HCT116 (cell line): ENCODE results near the gene RNF10. TPM values are rescaled to one million over a fixed set of nuclear protein-coding genes. Genes with fewer than 3 reads are reported as not detected.

Source experiments
- ATAC-seq: fragments of 200-7000 bp; cut with Tn5 transposase; 2 replicates; pipeline ENCODE4 v1.9.1; 2020; ENCODE audit warnings: mild to moderate bottlenecking, moderate library complexity
- BruUV-seq: library from RNA; stranded (reverse); fragments of 400-500 nt; replicated peaks from 2 replicates; lab custom pipeline; 2021; lab: Mats Ljungman, UMichigan
- CTCF ChIA-PET: fragments of 300-600 bp; sonication (Branson Sonifier 250); formaldehyde crosslinking; loops from one replicate; lab custom pipeline; 2021; ENCODE audit warnings: antibody characterized with exemption; lab: Charles Lee
- POLR2A ChIA-PET: fragments of 300-600, 350-600 bp; sonication (Branson Sonifier 250); formaldehyde crosslinking; loops from one replicate; lab custom pipeline; 2021; ENCODE audit warnings: antibody characterized with exemption; lab: Charles Lee
- RAD21 ChIA-PET, 2 experiments: fragments of 300-600 bp; sonication (Branson Sonifier 250); formaldehyde crosslinking; loops; one replicate each; lab custom pipeline; 2023; ENCODE audit warnings: low total read pairs in 2 of 2; ENCODE audit not compliant: uncharacterized antibody in 2 of 2, unreplicated experiment in 2 of 2, low non-redundant PET in 1 of 2; lab: Charles Lee
- DNase-seq: peaks from one replicate; pipeline ENCODE4 v3.0.0-alpha.2; 2010; ENCODE audit warnings: low read depth, low spot score
- H2AFZ ChIP-seq: fragments of 200-600 bp; shearing (Covaris generic), sonication (generic); 2 replicates; pipeline ENCODE4 v1.6.1; 2017; ENCODE audit warnings: low read depth, mixed run types, mixed read lengths, antibody characterized with exemption, low read length; ENCODE audit not compliant: poor library complexity, severe bottlenecking
- H3K27ac ChIP-seq: 2 replicates; pipeline ENCODE4 v1.5.1; 2012; ENCODE audit warnings: low read depth, low read length
- H3K27me3 ChIP-seq: fragments of 200-600 bp; sonication (generic); 2 replicates; pipeline ENCODE4 v1.6.1; 2016; ENCODE audit warnings: mixed run types, low read length, mixed read lengths; ENCODE audit not compliant: insufficient read depth
- H3K36me3 ChIP-seq, 2 experiments: fragments of 200-500 bp in 1 of 2; fragments of 200-600 bp in 1 of 2; sonication (Bioruptor generic) in 1 of 2; sonication (generic) in 1 of 2; 2 replicates each; pipeline versions ENCODE4 v1.5.1 to v1.6.1; 2014 to 2016; ENCODE audit warnings: low read length in 2 of 2, inconsistent platforms in 1 of 2, mixed read lengths in 1 of 2, mixed run types in 1 of 2; ENCODE audit not compliant: insufficient read depth in 2 of 2, control insufficient read depth in 1 of 2
- H3K4me1 ChIP-seq, 2 experiments: fragments of 200-600 bp in 1 of 2; sonication (generic) in 1 of 2; 2 replicates each; pipeline versions ENCODE4 v1.5.1 to v1.6.1; 2012 to 2017; ENCODE audit warnings: low read length in 2 of 2, inconsistent platforms in 1 of 2, mild to moderate bottlenecking in 1 of 2, mixed read lengths in 1 of 2, mixed run types in 1 of 2, moderate library complexity in 1 of 2; ENCODE audit not compliant: insufficient read depth in 2 of 2, control insufficient read depth in 1 of 2
- H3K4me2 ChIP-seq: fragments of 200-600 bp; sonication (generic); 2 replicates; pipeline ENCODE4 v1.6.1; 2017; ENCODE audit warnings: mixed run types, low read length, mixed read lengths
- H3K4me3 ChIP-seq, 2 experiments: fragments of 200-600 bp in 1 of 2; sonication (generic) in 1 of 2; replicated peaks in 1 of 2; 2 replicates each; pipeline ENCODE4 v1.5.1; 2011 to 2016; ENCODE audit warnings: low read length in 2 of 2, control low read depth in 1 of 2, low read depth in 1 of 2, mild to moderate bottlenecking in 1 of 2, mixed read lengths in 1 of 2, mixed run types in 1 of 2
- H3K79me2 ChIP-seq: fragments of 200-600 bp; sonication (generic); 2 replicates; pipeline ENCODE4 v1.6.1; 2017; ENCODE audit warnings: mild to moderate bottlenecking, mixed run types, low read length, moderate library complexity, mixed read lengths; ENCODE audit not compliant: insufficient read depth
- H3K9ac ChIP-seq: fragments of 200-600 bp; sonication (generic); 2 replicates; pipeline ENCODE4 v1.6.1; 2016; ENCODE audit warnings: low read length, mixed read lengths
- H3K9me2 ChIP-seq: fragments of 200-600 bp; sonication (generic), shearing (Covaris generic); 2 replicates; pipeline ENCODE4 v1.6.1; 2017; ENCODE audit warnings: mixed run types, mild to moderate bottlenecking, moderate library complexity; ENCODE audit not compliant: insufficient read depth
- H3K9me3 ChIP-seq, 2 experiments: fragments of 200-500 bp in 1 of 2; fragments of 200-600 bp in 1 of 2; sonication (Bioruptor generic) in 1 of 2; sonication (generic) in 1 of 2; 2 replicates each; pipeline ENCODE4 v1.6.1; 2014 to 2017; ENCODE audit warnings: low read length in 2 of 2, mixed read lengths in 2 of 2, inconsistent platforms in 1 of 2, low read depth in 1 of 2, mild to moderate bottlenecking in 1 of 2, mixed run types in 1 of 2, moderate library complexity in 1 of 2; ENCODE audit not compliant: control insufficient read depth in 1 of 2, insufficient read depth in 1 of 2
- H4K20me1 ChIP-seq: fragments of 200-600 bp; sonication (generic), shearing (Covaris generic); 2 replicates; pipeline ENCODE4 v1.6.1; 2017; ENCODE audit warnings: mixed run types, mild to moderate bottlenecking, moderate library complexity; ENCODE audit not compliant: insufficient read depth
- ELF1 ChIP-seq: IDR thresholded peaks from 2 replicates; pipeline ENCODE4 v1.6.1; 2012; ENCODE audit warnings: low read depth, borderline replicate concordance
- EZH2 ChIP-seq: fragments of 200-600 bp; sonication (generic); IDR thresholded peaks from 2 replicates; pipeline ENCODE4 v1.6.1; 2017; ENCODE audit warnings: antibody characterized with exemption, mixed run types
- EZH2phosphoT487 ChIP-seq: fragments of 200-600 bp; IDR thresholded peaks from 2 replicates; pipeline ENCODE4 v1.6.1; 2018; ENCODE audit warnings: antibody characterized with exemption, borderline replicate concordance
- FOSL1 ChIP-seq: IDR thresholded peaks from 2 replicates; pipeline ENCODE4 v1.6.1; 2012; ENCODE audit warnings: low read depth
- MAX ChIP-seq: IDR thresholded peaks from 2 replicates; pipeline ENCODE4 v1.6.1; 2012
- POLR2A ChIP-seq: IDR thresholded peaks from 2 replicates; pipeline ENCODE4 v1.7.0; 2011; ENCODE audit warnings: borderline replicate concordance; ENCODE audit not compliant: insufficient read depth, insufficient read length; ENCODE audit errors: extremely low read depth
- RAD21 ChIP-seq: IDR thresholded peaks from 2 replicates; pipeline ENCODE4 v1.6.1; 2012; ENCODE audit warnings: low read depth, mild to moderate bottlenecking
- REST ChIP-seq: IDR thresholded peaks from 2 replicates; pipeline ENCODE4 v1.6.1; 2012; ENCODE audit warnings: low read depth
- SIN3A ChIP-seq: IDR thresholded peaks from 2 replicates; pipeline ENCODE4 v1.6.1; 2012; ENCODE audit warnings: low read depth
- SRF ChIP-seq: IDR thresholded peaks from 2 replicates; pipeline ENCODE4 v1.6.1; 2012; ENCODE audit warnings: low read depth
- TCF7L2 ChIP-seq: IDR thresholded peaks from 2 replicates; pipeline ENCODE4 v1.7.0; 2011; ENCODE audit warnings: borderline replicate concordance, inconsistent platforms; ENCODE audit not compliant: insufficient read depth, insufficient read length; ENCODE audit errors: extremely low read depth
- ZNF274 ChIP-seq: fragments of 200-500 bp; sonication (Bioruptor generic); IDR thresholded peaks from 2 replicates; pipeline ENCODE4 v1.6.1; 2014; ENCODE audit warnings: mild to moderate bottlenecking, low read depth, low read length, inconsistent platforms
- intact Hi-C: fragments of 100-400 bp; cut with micrococcal nuclease; formaldehyde crosslinking; loops from 2 replicates; pipeline ENCODE4 v1.10.0; 2022
- total RNA-seq: library from RNA; stranded (reverse); gene quantifications from one replicate; pipeline ENCODE4 v1.2.1, GENCODE V29; 2021; ENCODE audit not compliant: unreplicated experiment

RNF10 gene
- total RNA-seq, 1 experiment from 2014 or later: 141 TPM

- ChIA-PET RAD21 (no interaction called here), CTCF (no interaction called here), POLR2A (interaction anchor here (2.3 kb wide), 1 partner anchor 8 kb away, joined by 7 read pairs; the partner anchor contains the start of gene DYNLL1)
- no peaks in the 10 kb centered on the region for H4K20me1 ChIP-seq
- peaks cover 12 to 15% of the 10 kb centered on the region in 2 experiments; a peak in 3 of 4 replicates for H3K36me3 ChIP-seq
- H3K27me3 ChIP-seq: no peaks in the 10 kb centered on the region
- H2AFZ ChIP-seq: no peak overlapping the region
- no peaks in the 10 kb centered on the region for H3K79me2 ChIP-seq
- no peak for TF ChIP-seq EZH2phosphoT487
- TF ChIP-seq FOSL1: no peak
- no peaks in the 10 kb centered on the region for H3K9me2 ChIP-seq
- no peaks in the 10 kb centered on the region for H3K4me1 ChIP-seq
- DNase-seq (no peak), ATAC-seq (no peak)
- no peak overlapping the region for H3K27ac ChIP-seq
- no TSS peak for BruUV-seq
- H3K9ac ChIP-seq: no peak overlapping the region
- H3K4me2 ChIP-seq: no peak overlapping the region
- H3K4me3 ChIP-seq: no peak overlapping the region
- intact Hi-C loops: no loop called here
- H3K9me3 ChIP-seq: no peaks in the 10 kb centered on the region
Observed at GRCh38 chr12:120504587-120504986, 29.6 kb upstream of the RNF10 start.

- ATAC-seq: no peak
- DNase-seq: no peak
- POLR2A ChIA-PET: interaction anchor here (1.5 to 2.5 kb wide), 2 partner anchors 8 to 12 kb away, joined by 4 to 8 read pairs; partner anchors contain the start of gene DYNLL1
Observed at GRCh38 chr12:120508537-120508936, 25.6 kb upstream of the RNF10 start.

More at GRCh38 chr12:120508537-120508936, 25.6 kb upstream of the RNF10 start:
- Histone ChIP-seq H3K27me3 (no peaks in the 10 kb centered on the region), H3K9me3 (no peaks in the 10 kb centered on the region), H3K9me2 (no peaks in the 10 kb centered on the region), H4K20me1 (no peaks in the 10 kb centered on the region), H3K79me2 (no peaks in the 10 kb centered on the region), H3K4me3 (no peak overlapping the region), H3K27ac (no peak overlapping the region), H3K4me2 (no peak overlapping the region), H2AFZ (no peak overlapping the region), H3K4me1 (no peaks in the 10 kb centered on the region), H3K36me3 (peaks cover 10 to 11% of the 10 kb centered on the region in 2 experiments; a peak in 3 of 4 replicates), H3K9ac (no peak overlapping the region)
- intact Hi-C loops: no loop called here
- no TSS peak for BruUV-seq
- TF ChIP-seq EZH2 (no peak), EZH2phosphoT487 (no peak), ELF1 (no peak), SIN3A (no peak), REST (no peak), RAD21 (no peak), POLR2A (no peak), MAX (no peak), FOSL1 (no peak), TCF7L2 (no peak), SRF (no peak), ZNF274 (no peak)
- CTCF ChIA-PET: no interaction called here
- RAD21 ChIA-PET: no interaction called here
